Muscle of arm (tissue), 12 donors: ENCODE data around the gene CATSPERZ. TPM values are rescaled to one million over a fixed set of nuclear protein-coding genes. Genes with fewer than 3 reads are reported as not detected.

Experiments used
- DNase-seq: peaks from one replicate; pipeline ENCODE4 v3.0.0-alpha.2; 2013
- polyA plus RNA-seq, 12 donors: library from polyadenylated mRNA; unstranded; fragments of 120-200 nt; gene quantifications; one replicate each; pipeline ENCODE4 v1.2.1, GENCODE V29; 2013; ENCODE audit not compliant: insufficient read length in 12 of 12

The CATSPERZ gene
- polyA plus RNA-seq, 12 donors, result not detected

DNA sequence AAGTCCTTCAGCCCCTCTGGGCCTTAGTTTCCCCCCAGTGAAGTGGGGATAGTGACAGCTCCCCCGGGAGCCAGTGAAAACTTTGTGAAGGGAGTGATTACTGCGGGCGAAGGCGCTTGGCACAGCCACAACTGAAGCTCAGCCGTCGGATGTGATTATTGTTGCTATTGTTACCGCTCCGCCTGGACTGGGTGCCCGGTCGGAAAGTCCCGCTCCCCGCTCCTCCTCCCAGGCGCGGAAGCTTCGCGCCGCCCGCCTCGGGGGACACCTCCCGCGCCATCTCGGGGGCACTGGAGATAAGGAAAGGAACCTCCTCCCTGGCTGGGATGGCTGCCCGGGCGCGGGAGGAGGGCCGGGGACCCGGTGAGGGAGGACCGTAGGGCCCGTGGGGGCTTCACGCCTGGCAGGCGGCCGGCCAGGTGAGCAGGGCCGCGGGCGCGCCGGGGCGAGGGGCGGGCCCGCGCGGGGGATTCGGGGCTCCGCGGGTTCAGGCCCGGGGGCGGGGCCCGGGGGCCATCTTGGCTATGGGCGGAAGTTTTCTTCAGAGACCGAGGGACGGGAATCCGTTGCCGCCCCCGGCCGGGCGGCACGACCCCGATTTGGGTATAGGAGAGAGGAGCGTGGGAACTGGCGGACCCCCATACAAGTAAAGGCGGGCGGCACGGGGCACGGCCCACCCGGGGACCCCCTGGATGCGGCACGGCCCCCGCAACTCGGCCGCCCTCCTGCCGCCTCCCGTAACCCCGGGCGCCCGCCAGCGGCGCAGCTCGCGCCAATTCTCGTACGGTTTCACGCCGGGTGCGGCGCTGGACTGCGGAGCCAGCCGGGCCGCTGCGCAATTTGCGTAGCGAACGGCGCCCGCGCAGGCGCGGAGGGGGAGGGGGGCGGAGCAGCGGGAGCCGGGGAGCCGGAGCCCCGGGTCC, 14.9 kb upstream of the CATSPERZ start, which contains the start of gene GPR137:
GPR137 (plus strand) TSS at position 887 of the 923 bp plus-strand sequence. CDS start 677 bp downstream, outside the sequence.
- DNase-seq, result peak; percentile 92

DNA sequence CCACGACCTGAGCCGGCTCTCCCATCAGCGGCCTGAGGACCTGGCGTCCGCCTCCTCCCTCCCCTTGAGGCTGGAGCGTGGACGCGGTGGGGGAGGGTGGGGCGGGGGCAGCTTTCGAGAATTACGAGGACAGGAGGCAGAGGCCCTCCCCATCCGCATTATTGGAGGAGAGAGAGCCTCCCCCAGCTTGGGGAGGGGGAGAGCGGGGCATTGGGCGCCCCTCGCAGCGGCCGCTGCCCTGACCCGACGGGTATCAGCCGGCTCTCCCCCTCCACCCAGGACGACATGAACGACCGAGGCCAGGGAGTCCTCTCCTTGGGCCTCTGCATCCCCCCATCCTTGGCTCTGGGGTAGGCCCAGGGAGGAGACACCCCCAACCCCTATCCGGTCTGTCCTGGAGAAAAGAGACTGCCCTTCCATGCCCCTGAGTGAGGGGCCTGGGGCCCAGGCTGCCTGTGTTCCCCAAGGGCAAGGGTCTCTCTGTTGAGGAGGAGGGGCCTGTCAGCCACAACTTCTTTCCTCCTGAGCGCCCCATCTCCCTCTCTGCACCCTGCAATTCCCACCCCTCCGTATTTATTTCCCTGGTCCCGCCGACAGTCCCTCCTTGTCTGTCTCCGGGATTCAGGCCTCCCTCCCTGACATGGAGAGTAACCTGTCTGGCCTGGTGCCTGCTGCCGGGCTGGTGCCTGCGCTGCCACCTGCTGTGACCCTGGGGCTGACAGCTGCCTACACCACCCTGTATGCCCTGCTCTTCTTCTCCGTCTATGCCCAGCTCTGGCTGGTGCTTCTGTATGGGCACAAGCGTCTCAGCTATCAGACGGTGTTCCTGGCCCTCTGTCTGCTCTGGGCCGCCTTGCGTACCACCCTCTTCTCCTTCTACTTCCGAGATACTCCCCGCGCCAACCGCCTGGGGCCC, 14.0 kb upstream of the CATSPERZ start:
- no peak for DNase-seq

DNA sequence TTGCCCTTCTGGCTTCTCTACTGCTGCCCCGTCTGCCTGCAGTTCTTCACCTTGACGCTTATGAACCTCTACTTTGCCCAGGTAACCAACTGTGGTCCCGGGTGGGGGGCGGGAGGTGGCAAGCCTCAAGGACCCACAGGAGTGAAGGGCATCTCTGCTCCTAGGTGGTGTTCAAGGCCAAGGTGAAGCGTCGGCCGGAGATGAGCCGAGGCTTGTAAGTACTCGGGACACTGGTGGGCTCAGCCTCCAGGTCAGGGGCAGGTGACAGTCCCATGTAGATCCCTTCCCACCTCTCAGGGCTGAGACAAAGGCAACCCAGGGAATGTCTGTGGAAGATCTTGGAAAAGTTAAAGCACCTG, 13.4 kb upstream of the CATSPERZ start:
- DNase-seq, result no peak

- DNase-seq, result no peak
Measured at GRCh38 chr11:64287676-64288352, 12.3 kb upstream of the CATSPERZ start.

GRCh38 chr11:64288353-64288750, 11.8 kb upstream of the CATSPERZ start:
- no peak for DNase-seq

DNA sequence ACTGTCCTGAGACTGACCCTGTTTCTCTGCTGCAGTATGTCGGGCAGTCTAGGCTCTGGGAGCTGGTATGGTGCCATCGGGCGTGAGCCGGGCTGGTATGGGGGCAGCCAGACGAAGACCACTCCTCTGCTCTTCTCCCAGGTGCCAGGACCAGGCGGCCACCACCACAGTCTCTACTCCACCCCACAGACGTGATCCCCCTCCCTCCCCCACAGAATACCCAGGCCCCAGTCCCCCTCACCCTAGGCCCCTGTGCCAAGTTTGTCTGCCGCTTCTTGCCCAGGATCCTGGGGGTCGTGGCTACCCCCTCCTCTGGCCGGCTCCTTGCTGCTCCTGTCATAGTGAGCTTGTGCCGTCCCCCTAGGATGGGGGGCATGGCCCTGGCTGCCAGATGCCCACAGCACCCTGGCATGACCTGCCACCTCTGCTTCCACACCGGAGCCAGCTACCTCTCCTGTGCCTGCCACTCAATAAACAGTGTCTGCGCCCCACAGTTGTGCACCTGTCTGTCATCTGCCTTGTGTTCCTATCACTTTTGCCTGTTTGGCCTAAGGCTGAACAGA, 11.1 kb upstream of the CATSPERZ start:
- DNase-seq, result no peak

GRCh38 chr11:64290352-64291261, 9.6 kb upstream of the CATSPERZ start:
- DNase-seq, result no peak

- no peak for DNase-seq
Measured at GRCh38 chr11:64291262-64291751, 8.9 kb upstream of the CATSPERZ start, which contains the start of gene KCNK4. Gene KCNK4, plus strand, starts transcription at chr11:64291302. Its CDS starts 1,717 bp downstream, at chr11:64293019.

DNA sequence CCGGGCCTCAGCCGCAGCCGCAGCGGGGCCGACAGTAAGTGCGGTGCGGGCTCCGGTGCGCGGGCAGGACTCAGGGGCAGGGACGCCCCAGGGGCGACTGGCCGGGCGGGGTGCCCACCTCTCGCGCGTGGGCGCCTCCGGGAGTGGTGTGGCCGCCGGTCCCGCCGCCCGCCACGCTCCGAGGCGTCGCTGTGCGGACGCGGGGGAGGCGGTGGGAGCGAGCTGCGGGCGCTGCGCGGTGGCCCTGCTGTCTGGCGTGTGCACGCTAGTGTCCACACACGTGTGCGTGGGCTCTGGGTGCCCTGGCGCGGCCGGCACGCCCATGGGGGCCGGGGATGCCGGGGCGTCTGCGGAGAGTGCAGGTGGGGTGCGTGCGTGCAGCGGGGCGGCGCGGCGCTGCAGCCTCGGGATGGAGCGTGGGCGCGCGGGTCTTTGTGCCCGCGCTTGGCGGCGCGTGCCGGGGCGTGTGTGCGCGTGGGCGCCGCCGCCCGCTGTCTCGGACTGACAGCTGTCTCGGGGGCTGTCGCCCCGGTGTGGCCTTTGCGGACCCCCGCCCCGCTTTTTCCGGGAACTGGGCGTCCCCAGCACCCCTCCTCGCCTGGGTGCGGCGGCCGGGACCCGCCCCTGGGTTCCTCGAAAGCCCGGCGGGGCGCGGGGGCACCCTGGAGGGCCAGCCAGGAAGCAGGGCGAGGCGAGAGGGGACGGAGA, 8.3 kb upstream of the CATSPERZ start:
- DNase-seq, result no peak

GRCh38 chr11:64292460-64293254, 7.5 kb upstream of the CATSPERZ start:
- no peak for DNase-seq

DNA sequence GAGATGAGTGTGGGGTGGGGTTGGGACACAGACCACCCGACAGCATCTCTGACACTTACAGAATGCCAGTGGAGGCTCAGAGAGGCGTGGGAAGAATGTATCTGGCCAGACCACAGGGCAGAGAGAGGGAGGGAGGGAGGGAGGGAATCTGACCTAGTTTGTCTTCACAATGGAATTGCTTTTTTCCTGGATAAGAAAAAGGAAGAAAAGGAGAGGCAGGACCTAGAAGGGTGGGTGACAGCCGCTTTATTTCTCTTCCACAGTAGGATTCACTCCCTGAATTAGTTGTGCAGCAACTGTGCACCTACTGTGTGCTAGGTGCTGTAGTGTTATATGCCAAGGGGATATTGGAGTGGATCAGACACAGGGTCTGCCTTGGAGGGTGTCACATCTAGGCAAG, 5.4 kb upstream of the CATSPERZ start:
- DNase-seq, result no peak

- DNase-seq, result no peak
Measured at GRCh38 chr11:64295760-64296159, 4.4 kb upstream of the CATSPERZ start.

GRCh38 chr11:64296236-64296635, 3.9 kb upstream of the CATSPERZ start:
- no peak for DNase-seq

DNA sequence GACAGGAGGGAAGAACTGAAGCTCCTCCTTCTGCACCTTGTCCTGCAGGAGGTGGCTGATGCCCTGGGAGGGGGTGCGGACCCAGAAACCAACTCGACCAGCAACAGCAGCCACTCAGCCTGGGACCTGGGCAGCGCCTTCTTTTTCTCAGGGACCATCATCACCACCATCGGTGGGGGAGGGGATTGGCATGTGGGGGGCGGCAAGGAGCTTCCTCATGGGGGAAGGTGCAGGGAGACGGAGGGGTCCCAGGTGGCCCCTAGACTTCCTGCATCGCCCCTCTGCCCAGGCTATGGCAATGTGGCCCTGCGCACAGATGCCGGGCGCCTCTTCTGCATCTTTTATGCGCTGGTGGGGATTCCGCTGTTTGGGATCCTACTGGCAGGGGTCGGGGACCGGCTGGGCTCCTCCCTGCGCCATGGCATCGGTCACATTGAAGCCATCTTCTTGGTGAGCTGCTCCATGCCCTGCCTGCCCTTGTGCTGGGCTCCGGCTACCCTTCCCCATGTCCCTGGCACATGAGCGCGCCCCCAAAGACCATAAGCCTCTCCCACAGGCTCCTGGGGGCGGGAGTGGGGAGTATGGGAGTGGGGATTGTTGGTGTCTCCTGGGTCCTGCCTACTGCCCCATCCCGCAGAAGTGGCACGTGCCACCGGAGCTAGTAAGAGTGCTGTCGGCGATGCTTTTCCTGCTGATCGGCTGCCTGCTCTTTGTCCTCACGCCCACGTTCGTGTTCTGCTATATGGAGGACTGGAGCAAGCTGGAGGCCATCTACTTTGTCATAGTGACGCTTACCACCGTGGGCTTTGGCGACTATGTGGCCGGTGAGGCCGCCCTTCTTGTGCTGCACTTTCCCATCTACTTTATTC, 3.1 kb upstream of the CATSPERZ start:
- DNase-seq, result no peak

DNA sequence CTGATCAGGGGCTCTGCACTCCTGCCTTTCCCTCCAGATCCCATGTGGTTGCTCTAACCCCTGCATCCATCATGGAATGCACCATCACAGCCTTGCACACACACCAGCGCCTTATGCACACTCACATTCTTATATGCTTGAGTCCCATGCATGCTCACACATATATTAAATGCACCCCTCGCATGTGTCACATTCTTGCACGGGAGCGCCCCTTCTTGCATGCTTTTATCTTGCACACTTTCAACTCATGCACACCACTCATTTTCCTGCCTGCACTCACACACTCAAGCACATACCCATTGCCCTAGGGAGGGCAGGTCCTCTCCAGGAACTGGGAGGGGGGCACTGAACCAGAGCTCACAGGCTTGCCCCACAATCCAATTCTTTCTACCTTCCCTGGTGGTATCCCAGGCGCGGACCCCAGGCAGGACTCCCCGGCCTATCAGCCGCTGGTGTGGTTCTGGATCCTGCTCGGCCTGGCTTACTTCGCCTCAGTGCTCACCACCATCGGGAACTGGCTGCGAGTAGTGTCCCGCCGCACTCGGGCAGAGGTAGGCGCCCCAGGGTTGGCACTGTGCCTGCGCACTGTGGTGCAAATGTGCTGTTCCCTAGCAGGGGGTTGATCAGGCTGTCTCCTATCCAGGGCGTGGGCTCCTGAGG, 2.3 kb upstream of the CATSPERZ start:
- DNase-seq, result no peak

DNA sequence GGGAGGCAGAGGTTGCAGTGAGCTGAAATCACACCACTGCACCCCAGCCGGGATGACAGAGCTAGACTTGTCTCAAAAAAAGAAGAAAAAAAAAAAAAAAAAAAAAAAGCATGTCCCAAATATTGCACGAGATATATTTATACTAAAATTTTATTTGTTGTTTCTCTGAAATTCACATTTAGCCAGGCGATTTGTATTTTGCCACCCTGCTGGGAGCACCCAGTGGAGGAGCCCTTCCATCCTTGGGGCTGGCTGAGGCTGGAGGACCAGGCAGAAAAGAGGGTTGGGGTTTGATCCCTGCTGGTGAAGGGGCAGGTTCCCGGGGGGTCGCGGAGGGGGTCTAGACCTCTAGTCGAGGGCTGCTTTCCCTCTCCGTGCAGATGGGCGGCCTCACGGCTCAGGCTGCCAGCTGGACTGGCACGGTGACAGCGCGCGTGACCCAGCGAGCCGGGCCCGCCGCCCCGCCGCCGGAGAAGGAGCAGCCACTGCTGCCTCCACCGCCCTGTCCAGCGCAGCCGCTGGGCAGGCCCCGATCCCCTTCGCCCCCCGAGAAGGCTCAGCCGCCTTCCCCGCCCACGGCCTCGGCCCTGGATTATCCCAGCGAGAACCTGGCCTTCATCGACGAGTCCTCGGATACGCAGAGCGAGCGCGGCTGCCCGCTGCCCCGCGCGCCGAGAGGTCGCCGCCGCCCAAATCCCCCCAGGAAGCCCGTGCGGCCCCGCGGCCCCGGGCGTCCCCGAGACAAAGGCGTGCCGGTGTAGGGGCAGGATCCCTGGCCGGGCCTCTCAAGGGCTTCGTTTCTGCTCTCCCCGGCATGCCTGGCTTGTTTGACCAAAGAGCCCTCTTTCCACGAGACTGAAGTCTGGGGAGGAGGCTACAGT, 952 bp upstream of the CATSPERZ start:
- DNase-seq, result no peak
